NCI-H2107 treated with DMSO at 0.1 percent for 48 hours (cell line): ENCODE measurements around the gene CSNK2B.

Experiments used
- DNase-seq: peaks from one replicate; lab custom pipeline; 2025; ENCODE audit not compliant: unreplicated experiment; lab: John Stamatoyannopoulos, UW

CSNK2B gene

DNA sequence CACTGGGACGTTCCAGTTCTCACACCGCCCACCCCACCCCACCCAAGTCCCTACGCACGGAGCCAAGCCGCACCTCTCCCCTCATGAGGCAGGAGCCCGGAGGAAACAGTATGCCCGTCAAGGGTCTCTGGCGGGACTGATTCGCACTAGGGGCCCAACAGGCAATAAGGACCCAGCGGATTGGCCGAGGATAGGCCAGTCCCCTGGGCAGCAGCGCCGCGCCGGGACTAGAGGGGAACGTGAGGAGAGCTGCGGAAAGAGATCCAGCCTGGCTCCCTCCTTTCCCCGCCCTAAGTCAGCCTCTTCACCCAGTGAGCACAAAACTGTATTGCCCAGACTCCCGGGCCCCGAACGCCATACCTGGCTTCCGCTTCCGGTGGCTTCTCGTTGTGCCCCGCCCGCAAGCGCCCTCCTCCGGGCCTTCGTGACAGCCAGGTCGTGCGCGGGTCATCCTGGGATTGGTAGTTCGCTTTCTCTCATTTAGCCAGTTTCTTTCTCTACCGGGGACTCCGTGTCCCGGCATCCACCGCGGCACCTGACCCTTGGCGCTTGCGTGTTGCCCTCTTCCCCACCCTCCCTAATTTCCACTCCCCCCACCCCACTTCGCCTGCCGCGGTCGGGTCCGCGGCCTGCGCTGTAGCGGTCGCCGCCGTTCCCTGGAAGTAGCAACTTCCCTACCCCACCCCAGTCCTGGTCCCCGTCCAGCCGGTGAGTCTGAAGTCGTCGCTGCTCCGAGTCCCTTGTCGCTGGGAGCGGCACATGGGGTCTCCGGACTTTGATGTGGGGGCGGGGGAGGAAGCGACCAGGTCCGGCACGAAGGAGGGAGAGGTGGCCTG is at the start of gene CSNK2B:
CSNK2B (plus strand) TSS at position 580 of the 836 bp plus-strand sequence. CDS start 752 bp downstream, outside the sequence.
- DNase-seq = peak; percentile 94

DNA sequence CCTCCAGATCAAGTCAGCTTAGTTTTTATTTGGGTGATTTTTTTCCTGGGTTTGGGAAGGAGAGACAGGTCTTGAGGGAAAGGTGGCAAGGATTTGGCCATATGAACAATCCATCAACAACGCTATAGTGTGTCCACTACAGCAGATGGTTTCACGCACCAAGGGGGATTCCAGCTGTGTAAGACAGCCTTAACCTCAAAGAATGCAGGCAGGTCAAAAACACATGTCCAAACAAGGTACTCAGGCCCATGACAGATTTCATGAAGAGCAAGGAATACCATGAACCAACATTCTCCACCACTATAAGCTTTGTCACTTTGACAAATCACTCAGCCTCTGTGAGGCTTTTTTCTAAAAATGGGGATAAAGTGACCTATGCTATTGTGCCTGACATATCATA is 48.9 kb upstream of the CSNK2B start:
- no peak for DNase-seq

DNA sequence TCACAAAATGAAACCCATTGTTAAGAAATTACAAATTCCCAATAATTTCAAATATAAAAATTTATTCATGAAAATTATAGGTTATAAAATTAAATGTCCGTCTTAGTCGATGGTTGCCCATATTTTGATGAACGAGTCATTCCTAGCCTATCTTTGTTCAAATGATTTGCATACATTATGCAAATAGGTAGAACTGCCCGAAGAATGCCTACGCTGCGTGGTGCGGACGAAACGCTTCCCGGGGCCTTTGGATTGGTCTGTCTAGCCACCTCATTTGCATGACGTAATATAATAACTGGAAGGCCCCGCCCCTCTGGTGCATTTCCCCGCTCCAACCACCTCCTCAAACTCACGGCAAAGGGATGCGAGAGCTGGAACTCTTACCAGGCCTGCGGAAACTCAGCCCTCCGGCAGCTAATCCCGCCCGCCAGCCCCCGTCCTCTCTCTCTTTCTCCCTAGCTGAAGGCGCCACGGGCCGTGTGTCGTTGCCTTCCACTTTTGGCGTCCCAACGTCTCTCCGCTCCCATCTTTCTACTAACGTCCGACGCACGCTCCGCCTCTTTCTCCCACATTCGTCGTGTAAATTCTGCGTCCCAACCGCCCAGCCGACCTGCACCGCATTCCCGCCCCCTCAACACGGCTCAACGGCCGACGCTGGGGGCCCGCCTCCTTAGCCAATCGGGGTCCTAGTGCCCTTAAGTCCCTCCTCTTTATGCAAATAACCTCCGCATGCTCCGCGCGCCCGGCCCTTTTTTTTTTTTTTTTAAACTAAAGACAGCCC is 45.9 kb upstream of the CSNK2B start:
- DNase-seq = peak; percentile 92

DNA sequence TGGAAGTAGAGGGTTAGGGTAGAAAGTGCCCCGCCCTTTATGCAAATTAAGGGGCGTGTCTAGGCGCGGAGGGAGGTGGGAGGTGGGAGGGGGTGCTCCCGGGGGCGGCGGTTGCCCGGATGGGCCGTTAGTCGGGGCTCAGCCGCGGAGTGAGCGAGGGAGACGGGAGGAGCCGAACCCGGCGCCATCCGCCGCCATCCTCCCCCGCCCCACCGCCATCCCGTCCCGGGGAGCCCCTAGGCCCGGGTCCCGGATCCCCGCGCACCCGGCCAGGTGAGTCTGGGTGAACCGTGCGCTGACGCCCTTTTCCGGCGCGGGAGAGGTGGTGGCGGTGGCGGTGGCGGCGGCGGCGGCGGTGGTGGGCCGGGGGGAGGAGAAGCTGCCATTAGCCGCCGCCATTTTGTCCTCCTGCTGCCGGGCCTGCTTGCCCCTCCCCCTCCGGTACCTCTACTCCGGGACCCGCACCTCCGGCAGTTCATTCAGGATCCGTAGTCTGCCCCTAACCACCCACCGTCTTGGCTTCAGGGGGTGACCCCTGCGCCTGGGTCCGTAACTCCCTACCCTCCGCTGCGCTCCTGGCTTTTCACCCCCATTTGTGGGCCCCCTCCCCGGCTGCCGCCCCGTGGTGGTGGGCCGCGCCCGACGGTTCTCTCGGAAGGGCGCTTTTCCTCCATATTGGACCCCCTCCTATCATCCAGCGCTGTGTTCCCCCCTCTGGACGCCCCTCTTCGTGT is 45.1 kb upstream of the CSNK2B start, which contains the start of gene PRRC2A:
PRRC2A (plus strand) TSS at position 130 of the 734 bp plus-strand sequence. CDS start 2,075 bp downstream, outside the sequence.
- DNase-seq = no peak

DNA sequence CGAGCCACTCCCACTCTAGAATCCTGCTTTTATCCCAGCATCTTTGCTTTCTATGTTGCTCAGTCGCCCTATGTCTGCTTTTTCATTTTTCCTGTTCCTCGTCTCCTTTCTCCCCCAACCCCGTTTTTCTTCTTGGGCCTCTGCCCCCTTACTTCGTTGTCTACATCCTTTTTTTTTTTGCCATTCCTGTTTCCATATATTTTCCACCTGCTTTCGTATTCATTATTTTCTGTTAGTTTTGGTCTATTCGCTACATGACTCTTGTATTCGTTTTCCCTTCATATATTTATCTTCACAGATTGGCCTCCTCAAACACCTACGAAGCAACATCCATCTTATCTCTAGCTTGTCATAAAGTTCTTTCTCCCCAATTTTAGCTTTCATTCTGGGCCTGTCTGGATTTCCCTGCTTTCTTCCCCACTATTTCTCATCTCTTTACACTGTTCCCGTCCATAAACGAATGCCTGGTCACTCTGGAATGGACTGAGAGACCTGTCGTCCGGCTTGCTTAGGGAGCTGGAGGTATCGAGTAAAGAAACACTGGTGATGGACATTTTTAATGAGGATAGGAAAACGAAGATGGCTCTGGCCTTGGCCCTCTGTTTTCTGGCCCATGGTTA is 44.5 kb upstream of the CSNK2B start:
- DNase-seq = no peak

DNA sequence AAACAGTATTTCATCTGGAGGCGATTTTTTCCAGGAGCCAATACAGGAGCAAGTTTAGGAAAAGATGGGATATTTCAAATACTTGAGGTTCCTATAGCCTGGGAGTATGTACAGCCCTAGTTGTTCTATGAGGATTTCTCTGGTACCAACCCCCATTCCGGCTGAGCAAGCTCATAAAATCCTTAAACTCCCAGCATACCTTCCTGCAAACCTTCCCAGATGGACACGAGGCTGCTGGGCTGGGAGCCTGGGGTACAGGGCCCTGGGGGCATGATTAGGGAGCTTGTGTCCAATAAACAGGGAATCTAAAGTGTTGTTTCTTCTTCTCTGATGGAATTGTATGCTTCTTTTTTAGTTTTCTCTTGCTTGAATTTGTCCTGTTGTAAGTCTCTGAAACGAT is 43.9 kb upstream of the CSNK2B start:
- DNase-seq = no peak

DNA sequence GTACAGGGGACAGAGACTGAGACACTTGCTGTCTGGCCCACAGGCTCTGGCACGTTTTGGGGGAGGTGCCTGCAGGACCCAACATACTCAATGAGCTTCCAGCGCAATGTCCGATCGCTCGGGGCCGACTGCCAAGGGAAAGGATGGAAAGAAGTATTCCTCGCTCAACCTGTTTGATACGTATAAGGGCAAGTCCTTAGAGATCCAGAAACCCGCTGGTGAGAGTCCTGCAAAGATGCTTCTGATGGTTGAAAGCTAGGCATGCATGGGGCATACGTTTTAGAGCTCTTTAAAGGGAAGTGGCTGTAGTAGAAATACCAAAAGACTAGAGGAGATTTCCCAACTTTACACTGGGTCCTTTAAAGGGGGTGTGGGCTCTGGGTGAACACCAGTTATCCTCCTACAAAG is 43.2 kb upstream of the CSNK2B start:
- no peak for DNase-seq

DNA sequence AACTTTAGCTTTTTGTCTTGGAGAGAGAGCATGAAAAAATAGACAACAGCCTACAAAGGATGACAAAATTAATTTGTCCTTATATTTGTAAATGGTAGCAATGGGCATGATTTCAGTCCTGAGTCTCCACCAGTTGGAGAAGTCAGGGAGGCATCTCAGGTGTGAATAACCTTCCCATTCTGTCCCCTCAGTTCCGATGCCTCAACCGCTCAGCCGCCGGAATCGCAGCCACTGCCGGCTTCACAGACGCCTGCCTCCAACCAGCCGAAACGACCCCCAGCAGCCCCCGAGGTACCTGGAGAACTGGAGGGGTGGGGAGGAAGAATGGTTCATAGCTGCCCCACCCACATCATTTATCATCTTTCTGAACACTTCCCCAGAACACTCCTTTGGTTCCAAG is 41.8 kb upstream of the CSNK2B start:
- no peak for DNase-seq

DNA sequence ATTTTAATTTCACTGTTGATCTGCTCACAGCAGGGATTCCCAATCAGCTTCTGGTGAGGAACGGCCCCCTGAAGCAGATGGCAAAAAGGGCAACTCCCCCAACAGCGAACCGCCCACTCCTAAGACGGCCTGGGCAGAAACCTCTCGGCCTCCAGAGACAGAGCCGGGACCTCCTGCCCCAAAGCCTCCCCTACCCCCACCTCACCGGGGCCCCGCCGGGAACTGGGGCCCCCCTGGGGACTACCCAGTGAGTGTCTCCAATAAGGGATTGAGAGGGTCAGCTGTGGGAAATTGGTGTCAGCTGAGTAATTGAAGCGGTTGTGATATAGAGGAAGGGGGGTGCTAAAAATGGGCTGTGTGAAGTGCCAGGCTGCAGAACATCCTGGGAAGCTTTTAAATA is 38.9 kb upstream of the CSNK2B start:
- no peak for DNase-seq

DNA sequence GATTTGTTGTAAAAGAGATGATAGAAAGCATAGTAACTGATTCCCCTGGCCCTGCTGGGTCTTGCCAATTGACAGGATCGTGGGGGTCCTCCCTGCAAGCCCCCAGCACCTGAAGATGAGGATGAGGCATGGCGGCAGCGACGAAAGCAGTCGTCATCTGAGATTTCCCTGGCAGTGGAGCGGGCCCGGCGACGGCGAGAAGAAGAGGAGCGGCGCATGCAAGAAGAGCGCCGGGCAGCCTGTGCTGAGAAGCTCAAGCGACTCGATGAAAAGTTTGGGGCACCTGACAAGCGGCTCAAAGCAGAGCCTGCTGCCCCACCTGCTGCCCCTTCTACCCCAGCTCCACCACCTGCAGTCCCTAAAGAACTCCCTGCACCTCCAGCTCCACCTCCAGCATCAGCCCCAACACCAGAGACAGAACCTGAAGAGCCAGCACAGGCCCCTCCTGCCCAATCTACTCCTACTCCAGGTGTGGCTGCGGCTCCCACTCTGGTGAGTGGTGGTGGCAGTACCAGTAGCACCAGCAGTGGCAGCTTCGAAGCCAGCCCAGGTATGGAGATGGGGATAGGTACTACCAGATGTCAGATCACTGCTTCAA is 38.1 kb upstream of the CSNK2B start:
- DNase-seq = no peak

DNA sequence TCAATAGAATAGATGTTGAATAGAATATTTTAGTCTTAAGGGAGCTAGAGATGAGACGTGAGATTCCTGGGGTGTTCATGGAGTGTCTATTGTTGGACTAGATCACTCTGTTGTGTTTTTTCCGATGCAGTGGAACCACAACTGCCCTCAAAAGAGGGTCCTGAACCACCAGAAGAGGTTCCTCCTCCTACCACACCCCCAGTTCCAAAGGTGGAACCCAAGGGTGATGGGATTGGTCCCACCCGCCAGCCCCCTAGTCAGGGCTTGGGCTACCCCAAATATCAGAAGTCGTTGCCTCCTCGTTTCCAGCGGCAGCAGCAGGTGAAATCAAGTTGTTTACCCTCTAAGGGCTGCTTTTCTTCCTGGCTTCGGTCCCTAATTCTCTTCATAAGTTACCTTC is 36.9 kb upstream of the CSNK2B start:
- no peak for DNase-seq

DNA sequence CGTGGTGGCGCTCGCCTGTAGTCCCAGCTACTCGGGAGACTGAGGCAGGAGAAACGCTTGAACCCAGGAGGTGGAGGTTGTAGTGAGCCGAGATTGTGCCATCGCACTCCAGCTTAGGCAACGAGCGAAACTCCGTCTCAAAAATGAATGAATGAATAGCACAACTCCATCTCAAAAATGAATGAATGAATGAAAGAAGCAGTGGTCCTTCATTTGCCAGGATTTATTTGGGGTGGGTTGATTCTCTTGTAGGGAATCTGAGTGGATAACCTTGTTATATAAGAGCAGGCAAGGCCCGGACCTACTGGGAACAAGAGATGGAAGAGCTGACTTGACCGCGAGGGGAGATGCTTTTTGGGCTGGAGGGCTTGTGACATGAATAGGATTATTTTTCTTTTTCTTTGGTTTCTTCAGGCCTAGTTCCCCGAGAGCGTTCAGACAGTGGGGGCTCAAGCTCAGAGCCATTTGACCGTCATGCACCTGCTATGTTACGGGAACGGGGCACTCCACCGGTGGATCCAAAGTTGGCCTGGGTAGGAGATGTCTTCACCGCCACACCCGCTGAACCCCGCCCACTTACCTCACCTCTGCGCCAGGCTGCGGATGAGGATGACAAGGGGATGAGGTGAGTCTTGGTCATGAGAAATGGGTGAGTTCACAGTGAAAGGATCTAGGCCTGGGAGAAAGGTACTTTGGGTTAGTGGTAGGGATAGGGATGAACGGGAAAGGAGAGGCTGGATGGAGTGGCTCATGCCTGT is 35.5 kb upstream of the CSNK2B start:
- no peak for DNase-seq

DNA sequence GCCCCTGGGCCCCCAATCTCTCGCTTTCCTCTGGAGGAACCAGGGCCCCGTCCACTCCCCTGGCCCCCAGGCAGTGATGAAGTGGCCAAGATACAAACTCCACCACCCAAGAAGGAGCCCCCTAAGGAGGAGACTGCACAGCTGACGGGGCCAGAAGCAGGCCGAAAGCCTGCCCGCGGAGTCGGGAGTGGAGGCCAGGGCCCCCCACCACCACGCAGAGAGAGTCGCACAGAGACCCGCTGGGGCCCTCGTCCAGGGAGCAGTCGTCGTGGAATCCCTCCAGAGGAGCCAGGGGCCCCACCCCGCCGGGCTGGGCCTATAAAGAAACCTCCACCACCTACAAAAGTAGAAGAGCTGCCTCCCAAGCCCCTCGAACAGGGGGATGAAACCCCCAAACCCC is 34.7 kb upstream of the CSNK2B start:
- DNase-seq = no peak

DNA sequence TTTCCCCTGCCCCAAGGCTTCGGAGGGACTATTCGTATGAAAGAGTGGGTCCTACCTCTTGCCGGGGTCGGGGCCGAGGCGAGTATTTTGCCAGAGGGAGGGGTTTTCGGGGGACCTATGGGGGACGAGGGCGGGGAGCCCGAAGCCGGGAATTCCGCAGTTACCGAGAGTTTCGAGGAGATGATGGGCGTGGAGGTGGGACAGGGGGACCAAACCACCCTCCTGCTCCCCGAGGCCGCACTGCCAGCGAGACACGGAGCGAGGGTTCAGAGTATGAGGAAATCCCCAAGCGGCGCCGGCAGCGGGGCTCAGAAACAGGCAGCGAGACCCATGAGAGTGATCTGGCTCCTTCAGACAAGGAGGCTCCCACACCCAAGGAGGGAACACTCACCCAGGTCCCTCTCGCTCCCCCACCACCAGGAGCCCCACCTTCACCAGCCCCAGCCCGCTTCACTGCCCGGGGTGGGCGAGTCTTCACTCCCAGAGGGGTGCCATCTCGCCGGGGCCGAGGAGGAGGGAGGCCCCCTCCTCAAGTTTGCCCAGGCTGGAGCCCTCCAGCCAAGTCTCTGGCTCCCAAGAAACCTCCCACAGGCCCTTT is 34.1 kb upstream of the CSNK2B start:
- no peak for DNase-seq

DNA sequence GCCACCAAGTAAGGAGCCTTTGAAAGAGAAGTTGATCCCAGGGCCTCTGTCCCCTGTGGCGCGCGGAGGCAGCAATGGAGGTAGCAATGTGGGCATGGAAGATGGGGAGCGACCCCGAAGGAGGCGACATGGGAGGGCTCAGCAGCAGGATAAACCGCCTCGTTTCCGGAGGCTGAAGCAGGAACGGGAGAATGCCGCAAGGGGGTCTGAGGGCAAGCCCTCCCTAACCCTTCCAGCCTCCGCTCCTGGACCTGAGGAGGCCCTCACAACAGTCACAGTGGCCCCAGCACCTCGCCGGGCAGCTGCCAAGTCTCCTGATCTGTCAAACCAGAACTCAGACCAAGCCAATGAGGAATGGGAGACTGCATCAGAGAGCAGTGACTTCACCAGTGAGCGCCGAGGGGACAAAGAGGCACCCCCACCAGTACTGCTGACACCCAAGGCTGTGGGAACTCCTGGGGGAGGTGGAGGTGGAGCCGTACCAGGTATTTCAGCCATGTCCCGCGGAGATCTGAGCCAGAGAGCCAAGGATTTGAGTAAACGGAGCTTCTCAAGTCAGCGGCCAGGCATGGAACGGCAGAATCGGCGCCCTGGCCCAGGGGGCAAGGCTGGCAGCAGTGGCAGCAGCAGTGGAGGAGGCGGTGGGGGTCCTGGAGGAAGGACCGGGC is 33.5 kb upstream of the CSNK2B start:
- DNase-seq = no peak

DNA sequence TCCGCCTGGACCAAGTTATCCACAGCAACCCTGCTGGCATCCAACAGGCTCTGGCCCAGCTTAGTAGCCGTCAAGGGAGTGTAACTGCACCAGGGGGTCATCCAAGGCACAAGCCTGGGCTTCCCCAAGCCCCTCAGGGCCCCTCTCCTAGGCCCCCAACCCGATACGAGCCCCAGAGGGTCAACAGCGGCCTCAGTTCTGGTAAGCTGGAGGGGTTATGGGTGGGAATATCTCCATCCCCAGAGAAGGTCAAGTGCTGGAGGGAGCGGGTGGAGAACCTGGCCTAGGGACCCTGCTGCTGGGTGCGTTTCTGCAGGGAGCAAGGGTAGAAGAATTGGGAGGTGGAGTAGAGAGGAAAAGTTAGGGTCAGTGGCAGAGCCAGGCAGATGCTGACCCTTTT is 32.4 kb upstream of the CSNK2B start:
- no peak for DNase-seq

DNA sequence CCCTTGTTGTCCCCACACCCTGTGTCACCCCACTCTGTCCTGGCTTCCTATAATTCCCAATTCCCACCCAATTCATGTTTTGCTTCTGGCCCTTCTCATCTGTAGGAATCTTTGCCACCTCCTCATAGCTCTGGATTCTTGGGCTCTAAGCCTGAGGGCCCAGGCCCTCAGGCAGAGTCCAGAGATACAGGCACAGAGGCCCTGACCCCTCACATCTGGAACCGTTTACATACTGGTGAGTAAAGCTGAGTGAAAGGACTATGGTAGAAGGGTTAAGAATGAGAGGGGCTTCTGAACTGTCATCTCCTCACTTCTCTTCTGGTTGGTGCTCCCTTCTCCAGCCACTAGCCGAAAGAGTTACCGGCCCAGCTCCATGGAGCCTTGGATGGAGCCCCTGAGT is 31.7 kb upstream of the CSNK2B start:
- DNase-seq = no peak

DNA sequence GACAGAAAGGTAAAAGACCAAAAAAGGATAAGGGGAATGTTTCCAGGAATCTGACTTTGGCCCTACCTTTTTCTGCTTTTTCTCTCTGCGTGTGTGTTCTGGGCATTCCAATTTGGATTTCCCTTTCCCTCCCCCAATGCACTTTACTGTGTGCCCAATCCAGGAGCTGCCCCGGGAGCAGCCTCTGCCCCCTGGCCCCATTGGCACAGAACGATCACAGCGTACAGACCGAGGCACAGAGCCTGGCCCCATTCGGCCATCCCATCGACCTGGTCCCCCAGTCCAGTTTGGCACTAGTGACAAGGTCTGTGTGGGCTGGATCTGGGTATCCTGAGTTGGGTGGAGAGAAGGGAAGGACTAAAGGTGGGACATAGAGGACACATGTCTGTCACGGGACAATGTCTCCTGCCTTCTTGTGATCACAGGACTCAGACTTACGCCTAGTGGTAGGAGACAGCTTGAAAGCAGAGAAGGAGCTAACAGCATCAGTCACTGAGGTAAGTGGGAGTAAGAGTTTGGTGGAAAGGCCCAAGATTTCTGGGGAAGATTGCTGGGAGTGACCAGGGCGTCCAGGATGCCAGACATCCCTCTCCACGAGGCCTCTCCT is 30.8 kb upstream of the CSNK2B start:
- DNase-seq = no peak
